CD8-positive, alpha-beta memory T cell (primary cell): ENCODE measurements around the gene POU3F2. TPM values are rescaled to one million over a fixed set of nuclear protein-coding genes. Genes with fewer than 3 reads are reported as not detected.

Source experiments
- CTCF ChIA-PET: fragments of 350-600 bp; sonication (Branson Sonifier 250); formaldehyde crosslinking; loops from one replicate; lab custom pipeline; 2021; ENCODE audit warnings: antibody characterized with exemption; lab: Charles Lee
- POLR2A ChIA-PET: fragments of 350-600 bp; sonication (Branson Sonifier 250); formaldehyde crosslinking; loops from one replicate; lab custom pipeline; 2021; ENCODE audit warnings: antibody characterized with exemption; lab: Charles Lee
- DNase-seq, 5 donors: peaks; one replicate each; pipeline versions ENCODE4 v3.0.0 to v3.0.0-alpha.2; 2020 to 2022; ENCODE audit warnings: mixed read lengths in 1 of 5
- H3K27ac ChIP-seq: one replicate; pipeline ENCODE4 v1.7.0; 2013; ENCODE audit warnings: low read depth, mild to moderate bottlenecking, low read length, moderate library complexity
- H3K27me3 ChIP-seq: 2 replicates; pipeline ENCODE4 v1.7.0; 2013; ENCODE audit warnings: low read length, mild to moderate bottlenecking; ENCODE audit not compliant: insufficient read depth, poor library complexity, severe bottlenecking
- H3K36me3 ChIP-seq: 2 replicates; pipeline ENCODE4 v1.7.0; 2013; ENCODE audit warnings: mild to moderate bottlenecking, low read length, moderate library complexity; ENCODE audit not compliant: insufficient read depth
- H3K4me1 ChIP-seq: 2 replicates; pipeline ENCODE4 v1.7.0; 2013; ENCODE audit warnings: mild to moderate bottlenecking, low read length, moderate library complexity; ENCODE audit not compliant: insufficient read depth
- H3K4me3 ChIP-seq: 2 replicates; pipeline ENCODE4 v1.7.0; 2013; ENCODE audit warnings: mild to moderate bottlenecking, low read length
- H3K9me3 ChIP-seq: 2 replicates; pipeline ENCODE4 v1.7.0; 2013; ENCODE audit warnings: mild to moderate bottlenecking, low read length
- H3K27ac Mint-ChIP-seq, 8 donors: one replicate each; pipeline ENCODE4 v1.8.0; 2020 to 2021; ENCODE audit warnings: mixed read lengths in 8 of 8, mild to moderate bottlenecking in 6 of 8, inconsistent platforms in 3 of 8, moderate library complexity in 3 of 8
- H3K27me3 Mint-ChIP-seq, 2 donors: one replicate each; pipeline ENCODE4 v1.8.0; 2020 to 2021; ENCODE audit warnings: mixed read lengths in 2 of 2, mild to moderate bottlenecking in 1 of 2, moderate library complexity in 1 of 2
- H3K36me3 Mint-ChIP-seq, 3 donors: one replicate each; pipeline ENCODE4 v1.8.0; 2020 to 2021; ENCODE audit warnings: mixed read lengths in 3 of 3, inconsistent platforms in 1 of 3, mild to moderate bottlenecking in 1 of 3
- H3K4me1 Mint-ChIP-seq, 3 donors: one replicate each; pipeline ENCODE4 v1.8.0; 2020 to 2021; ENCODE audit warnings: mixed read lengths in 3 of 3, inconsistent platforms in 1 of 3, mild to moderate bottlenecking in 1 of 3
- H3K4me3 Mint-ChIP-seq, 7 donors: one replicate each; pipeline ENCODE4 v1.8.0; 2020 to 2021; ENCODE audit warnings: mixed read lengths in 7 of 7, mild to moderate bottlenecking in 6 of 7, moderate library complexity in 4 of 7, inconsistent platforms in 2 of 7
- H3K9me3 Mint-ChIP-seq, 5 donors: one replicate each; pipeline ENCODE4 v1.8.0; 2020 to 2022; ENCODE audit warnings: mixed read lengths in 5 of 5, mild to moderate bottlenecking in 3 of 5, moderate library complexity in 2 of 5, inconsistent platforms in 1 of 5
- polyA plus RNA-seq: library from polyadenylated mRNA; unstranded; fragments of 300-500 nt; fragmentation: Illumina TruSeq; gene quantifications from one replicate; pipeline ENCODE4 v1.2.3, GENCODE V29; 2021
- total RNA-seq, 2 experiments: library from RNA; stranded (reverse); gene quantifications; one replicate each; pipeline ENCODE4 v1.2.3, GENCODE V29; 2021

The POU3F2 gene
- total and polyA plus RNA-seq, 3 experiments from 2014 or later, result not detected

- no peak overlapping the region for H3K27ac Mint-ChIP-seq
- POLR2A ChIA-PET, result no interaction called here
- H3K36me3 Mint-ChIP-seq, result no peaks in the 10 kb centered on the region
- Histone ChIP-seq H3K27ac (no peak overlapping the region), H3K9me3 (no peaks in the 10 kb centered on the region), H3K4me1 (no peaks in the 10 kb centered on the region), H3K27me3 (no peaks in the 10 kb centered on the region), H3K4me3 (no peak overlapping the region), H3K36me3 (no peaks in the 10 kb centered on the region)
- H3K9me3 Mint-ChIP-seq, result peaks cover 0 to 9% (median 6%) of the 10 kb centered on the region in 5 donors
- H3K27me3 Mint-ChIP-seq, result peaks cover 8 to 33% of the 10 kb centered on the region in 2 donors
- no peak overlapping the region for H3K4me3 Mint-ChIP-seq
- CTCF ChIA-PET, result no interaction called here
- H3K4me1 Mint-ChIP-seq, result no peaks in the 10 kb centered on the region
- no peak for DNase-seq
Observed at GRCh38 chr6:98812220-98812619, 22.2 kb upstream of the POU3F2 start.

GRCh38 chr6:98816799-98817198 lies 17.6 kb upstream of the POU3F2 start:
- peaks cover 21 to 61% of the 10 kb centered on the region in 2 donors for H3K27me3 Mint-ChIP-seq
- no peak overlapping the region for H3K4me3 Mint-ChIP-seq
- POLR2A ChIA-PET, result no interaction called here
- H3K27ac Mint-ChIP-seq, result no peak overlapping the region
- no peak overlapping the region for H3K27ac ChIP-seq
- H3K4me3 ChIP-seq, result no peak overlapping the region
- H3K4me1 ChIP-seq, result no peaks in the 10 kb centered on the region
- DNase-seq, result no peak
- no peaks in the 10 kb centered on the region for H3K9me3 ChIP-seq
- H3K36me3 ChIP-seq, result no peaks in the 10 kb centered on the region
- H3K36me3 Mint-ChIP-seq, result no peaks in the 10 kb centered on the region
- CTCF ChIA-PET, result no interaction called here
- no peaks in the 10 kb centered on the region for H3K4me1 Mint-ChIP-seq
- peaks cover 0 to 11% (median 6%) of the 10 kb centered on the region in 5 donors for H3K9me3 Mint-ChIP-seq
- no peaks in the 10 kb centered on the region for H3K27me3 ChIP-seq

GRCh38 chr6:98821756-98822405 lies 12.5 kb upstream of the POU3F2 start:
- Histone ChIP-seq H3K27me3 (peaks cover 20% of the 10 kb centered on the region), H3K4me1 (peaks cover 8% of the 10 kb centered on the region), H3K27ac (no peak overlapping the region), H3K4me3 (no peak overlapping the region), H3K9me3 (no peaks in the 10 kb centered on the region), H3K36me3 (no peaks in the 10 kb centered on the region)
- Mint-ChIP-seq H3K27me3 (peaks cover 59 to 81% of the 10 kb centered on the region in 2 donors), H3K36me3 (no peaks in the 10 kb centered on the region), H3K27ac (no peak overlapping the region), H3K9me3 (peaks cover 0 to 14% (median 2%) of the 10 kb centered on the region in 5 donors), H3K4me1 (peaks cover 14 to 23% (median 21%) of the 10 kb centered on the region in 3 donors), H3K4me3 (no peak overlapping the region)
- ChIA-PET POLR2A (no interaction called here), CTCF (no interaction called here)
- no peak for DNase-seq

DNA sequence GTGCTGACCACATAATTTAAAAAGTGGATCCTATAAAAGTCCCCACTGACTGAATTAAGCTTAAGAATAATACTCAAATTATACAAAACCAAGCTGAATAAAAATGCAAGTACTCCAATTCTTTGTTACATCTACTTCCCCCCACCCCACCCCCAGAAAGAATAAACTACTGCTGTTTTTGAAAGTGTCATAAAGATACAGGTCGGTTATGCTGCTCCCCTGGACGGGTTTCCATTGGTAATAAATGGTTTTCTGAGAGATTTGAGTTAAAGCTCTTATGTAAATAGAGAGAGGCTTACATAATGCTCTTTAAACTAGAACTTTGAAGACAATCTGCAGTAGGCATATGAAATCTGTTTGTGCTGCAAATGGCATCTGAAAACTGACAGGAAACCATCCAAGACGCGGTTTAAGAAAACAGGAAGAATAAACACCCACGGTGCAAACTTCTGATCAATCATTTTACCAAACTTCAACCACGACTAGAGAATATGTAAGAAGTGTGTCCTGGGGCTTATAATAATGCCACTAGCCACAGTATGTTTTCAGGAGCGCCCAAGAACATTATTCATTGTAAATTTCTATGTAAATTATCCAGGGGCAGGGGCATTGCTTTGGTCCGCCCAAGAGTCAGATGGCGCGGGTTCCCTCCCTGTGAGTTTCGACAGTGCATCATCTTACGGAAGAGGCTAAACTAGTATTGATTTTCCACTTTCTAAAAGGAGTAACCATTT lies 10.8 kb upstream of the POU3F2 start:
- H3K27me3 Mint-ChIP-seq, result peaks cover 66 to 87% of the 10 kb centered on the region in 2 donors
- DNase-seq, result no peak
- Histone ChIP-seq H3K4me3 (no peak overlapping the region), H3K27me3 (peaks cover 35% of the 10 kb centered on the region), H3K9me3 (no peaks in the 10 kb centered on the region), H3K36me3 (no peaks in the 10 kb centered on the region), H3K4me1 (peaks cover 12% of the 10 kb centered on the region), H3K27ac (no peak overlapping the region)
- H3K9me3 Mint-ChIP-seq, result peaks cover 0 to 17% (median 2%) of the 10 kb centered on the region in 5 donors
- H3K4me1 Mint-ChIP-seq, result peaks cover 22 to 32% (median 31%) of the 10 kb centered on the region in 3 donors
- peak overlapping the region; percentile 35 to 87 (median 68) for H3K4me3 Mint-ChIP-seq
- H3K36me3 Mint-ChIP-seq, result no peaks in the 10 kb centered on the region
- ChIA-PET CTCF (no interaction called here), POLR2A (interaction anchor here (0.6 kb wide), 1 partner anchor 241 kb away, joined by 3 read pairs; no protein-coding TSS in a partner anchor)
- peak overlapping the region in 2 of 8 donors; percentile 1 to 45 for H3K27ac Mint-ChIP-seq

DNA sequence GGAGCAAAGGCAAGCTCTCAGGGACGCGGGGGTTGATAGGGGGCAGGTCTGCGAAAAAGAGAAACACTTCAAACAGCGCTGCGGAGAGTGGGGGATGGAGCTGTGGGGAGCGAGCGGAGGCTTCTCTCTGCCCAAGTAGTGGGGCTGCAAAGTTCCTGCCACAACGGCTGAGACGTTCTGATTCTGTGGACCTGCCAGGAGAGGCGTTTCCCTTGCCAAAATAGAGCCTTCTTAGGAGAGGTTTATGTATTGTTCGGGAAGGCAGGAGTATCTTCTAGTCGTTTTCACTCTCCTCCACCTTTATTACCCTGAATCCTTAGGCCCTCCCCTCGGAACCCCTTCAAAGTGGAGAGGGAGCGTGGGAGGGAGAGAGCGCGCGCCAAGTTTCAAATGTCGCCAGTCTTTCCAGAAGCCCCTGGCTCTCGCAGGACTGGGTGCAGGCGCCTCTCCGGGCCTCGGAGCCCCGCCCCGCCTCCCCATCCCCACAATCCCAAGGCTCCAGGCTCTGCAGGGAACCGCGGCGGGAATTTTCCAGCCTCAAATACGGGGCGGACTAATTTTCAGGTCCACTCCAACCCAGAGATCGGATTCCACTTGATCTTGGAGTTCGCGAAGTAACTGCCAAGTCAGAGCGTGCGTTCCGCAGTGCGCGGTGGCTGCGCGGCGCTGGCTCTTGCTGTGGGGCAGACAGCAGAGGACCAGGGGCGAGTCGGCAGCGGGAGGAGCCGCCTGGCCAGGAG lies 10.0 kb upstream of the POU3F2 start:
- Mint-ChIP-seq H3K27me3 (peaks cover 68 to 87% of the 10 kb centered on the region in 2 donors), H3K27ac (peak overlapping the region in 2 of 8 donors; percentile 1 to 45), H3K4me1 (peaks cover 25 to 37% (median 37%) of the 10 kb centered on the region in 3 donors), H3K9me3 (peaks cover 0 to 19% (median 5%) of the 10 kb centered on the region in 5 donors), H3K36me3 (no peaks in the 10 kb centered on the region), H3K4me3 (peak overlapping the region; percentile 35 to 87 (median 68))
- ChIA-PET CTCF (no interaction called here), POLR2A (no interaction called here)
- H3K27me3 ChIP-seq, result peaks cover 40% of the 10 kb centered on the region
- no peak overlapping the region for H3K4me3 ChIP-seq
- H3K9me3 ChIP-seq, result no peaks in the 10 kb centered on the region
- peaks cover 12% of the 10 kb centered on the region for H3K4me1 ChIP-seq
- no peak for DNase-seq
- no peaks in the 10 kb centered on the region for H3K36me3 ChIP-seq
- H3K27ac ChIP-seq, result no peak overlapping the region

DNA sequence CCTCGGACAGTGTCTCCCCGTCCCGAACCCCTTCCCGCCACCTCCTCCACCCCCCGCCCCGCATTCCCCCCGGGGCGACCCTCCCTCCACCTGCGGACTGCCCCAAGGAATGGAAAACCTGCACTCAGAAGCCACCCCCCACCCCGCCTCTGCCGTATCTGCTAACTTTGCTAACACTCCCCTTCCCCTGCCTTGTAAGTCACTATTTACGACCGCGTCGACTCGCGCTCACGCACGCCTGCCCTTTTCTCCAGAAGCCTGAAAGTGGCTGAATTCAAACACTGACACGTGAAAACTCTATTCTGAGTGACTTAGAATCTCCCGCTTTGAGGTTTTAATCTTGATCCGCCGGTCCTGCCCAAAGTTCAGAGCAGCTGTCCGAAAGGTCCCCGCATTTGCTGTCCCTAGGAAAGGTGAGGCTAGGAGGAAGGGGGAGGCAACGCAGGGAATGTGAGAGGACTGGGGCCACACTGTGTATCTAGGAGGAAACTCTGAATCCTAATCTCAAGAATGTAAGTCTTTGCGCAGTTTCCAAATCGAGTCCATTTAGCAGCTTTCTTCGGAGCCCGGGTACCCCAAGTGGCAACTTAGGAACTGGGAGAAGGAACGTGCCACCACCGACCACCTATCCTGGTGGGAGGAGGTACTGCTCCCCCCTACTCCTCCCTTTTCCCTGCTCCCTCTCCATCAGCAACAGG lies 9.3 kb upstream of the POU3F2 start:
- peak overlapping the region in 2 of 8 donors; percentile 0 to 2 for H3K27ac Mint-ChIP-seq
- peaks cover 40% of the 10 kb centered on the region for H3K27me3 ChIP-seq
- peaks cover 27 to 42% (median 37%) of the 10 kb centered on the region in 3 donors for H3K4me1 Mint-ChIP-seq
- CTCF ChIA-PET, result no interaction called here
- H3K4me3 Mint-ChIP-seq, result peak overlapping the region in 4 of 7 donors; percentile 4 to 66 (median 59)
- no peaks in the 10 kb centered on the region for H3K36me3 ChIP-seq
- peaks cover 73 to 88% of the 10 kb centered on the region in 2 donors for H3K27me3 Mint-ChIP-seq
- POLR2A ChIA-PET, result no interaction called here
- peaks cover 12% of the 10 kb centered on the region for H3K4me1 ChIP-seq
- H3K4me3 ChIP-seq, result no peak overlapping the region
- DNase-seq, result no peak
- no peak overlapping the region for H3K27ac ChIP-seq
- H3K9me3 ChIP-seq, result no peaks in the 10 kb centered on the region
- peaks cover 0 to 19% (median 3%) of the 10 kb centered on the region in 5 donors for H3K9me3 Mint-ChIP-seq
- no peaks in the 10 kb centered on the region for H3K36me3 Mint-ChIP-seq

GRCh38 chr6:98825600-98826230 lies 8.7 kb upstream of the POU3F2 start:
- no peak overlapping the region for H3K4me3 ChIP-seq
- H3K4me1 Mint-ChIP-seq, result peaks cover 28 to 44% (median 38%) of the 10 kb centered on the region in 3 donors
- H3K9me3 Mint-ChIP-seq, result peaks cover 0 to 19% (median 3%) of the 10 kb centered on the region in 5 donors
- peaks cover 12% of the 10 kb centered on the region for H3K4me1 ChIP-seq
- H3K36me3 ChIP-seq, result no peaks in the 10 kb centered on the region
- DNase-seq, result no peak
- no peak overlapping the region for H3K27ac ChIP-seq
- no peaks in the 10 kb centered on the region for H3K9me3 ChIP-seq
- no peak overlapping the region for H3K27ac Mint-ChIP-seq
- H3K27me3 ChIP-seq, result peaks cover 40% of the 10 kb centered on the region
- ChIA-PET POLR2A (no interaction called here), CTCF (no interaction called here)
- peak overlapping the region in 1 of 7 donors; percentile 28 for H3K4me3 Mint-ChIP-seq
- peaks cover 78 to 91% of the 10 kb centered on the region in 2 donors for H3K27me3 Mint-ChIP-seq
- no peaks in the 10 kb centered on the region for H3K36me3 Mint-ChIP-seq
